Stimulated activated CD4-positive, alpha-beta T cell treated with anti-CD3 and anti-CD28 coated beads, TNF-alpha, amount 100 ng/mL, for 24 hours (primary cell): Measurements from ENCODE around the gene RASSF5.

Source experiments
- DNase-seq, 3 experiments: peaks; one replicate each; pipeline ENCODE4 v3.0.0-alpha.2; 2020; ENCODE audit warnings: low read depth in 3 of 3

RASSF5 gene

DNA sequence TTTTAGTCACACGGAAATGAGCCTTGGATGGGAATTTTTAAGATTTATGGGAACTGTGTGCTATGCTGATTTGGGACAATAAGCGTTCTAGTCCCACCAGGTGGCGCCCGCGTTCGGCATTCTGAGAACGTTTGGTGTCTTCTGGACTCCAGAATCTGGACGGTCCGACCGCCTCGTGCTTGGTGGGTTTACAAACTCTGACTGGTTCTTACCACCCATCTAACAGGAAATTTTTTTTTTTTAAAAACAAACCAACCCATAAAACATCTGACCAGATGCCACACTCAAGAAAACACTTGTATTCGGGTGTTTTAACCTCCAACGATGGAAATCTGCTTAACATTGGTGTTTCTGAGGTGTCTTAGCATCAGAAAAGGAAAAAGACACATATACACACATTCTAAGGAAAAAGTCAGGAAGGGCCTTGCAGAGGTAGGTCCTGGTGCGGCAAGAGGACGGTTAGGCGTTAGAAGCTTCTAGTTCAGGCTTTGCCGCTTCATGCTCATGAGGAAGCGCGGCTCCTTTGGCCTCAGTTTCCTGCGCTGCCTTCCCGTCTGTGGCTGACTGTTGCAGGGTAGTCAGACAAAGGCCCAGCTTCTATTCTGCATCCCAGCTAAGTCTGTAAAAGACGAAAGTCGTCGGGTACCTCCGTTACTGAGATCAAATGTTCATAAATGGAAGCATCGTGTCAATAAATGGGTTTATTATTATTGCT, 127.2 kb downstream of the RASSF5 start:
- DNase-seq, result peak; percentile 42 to 77 (median 63)

DNA sequence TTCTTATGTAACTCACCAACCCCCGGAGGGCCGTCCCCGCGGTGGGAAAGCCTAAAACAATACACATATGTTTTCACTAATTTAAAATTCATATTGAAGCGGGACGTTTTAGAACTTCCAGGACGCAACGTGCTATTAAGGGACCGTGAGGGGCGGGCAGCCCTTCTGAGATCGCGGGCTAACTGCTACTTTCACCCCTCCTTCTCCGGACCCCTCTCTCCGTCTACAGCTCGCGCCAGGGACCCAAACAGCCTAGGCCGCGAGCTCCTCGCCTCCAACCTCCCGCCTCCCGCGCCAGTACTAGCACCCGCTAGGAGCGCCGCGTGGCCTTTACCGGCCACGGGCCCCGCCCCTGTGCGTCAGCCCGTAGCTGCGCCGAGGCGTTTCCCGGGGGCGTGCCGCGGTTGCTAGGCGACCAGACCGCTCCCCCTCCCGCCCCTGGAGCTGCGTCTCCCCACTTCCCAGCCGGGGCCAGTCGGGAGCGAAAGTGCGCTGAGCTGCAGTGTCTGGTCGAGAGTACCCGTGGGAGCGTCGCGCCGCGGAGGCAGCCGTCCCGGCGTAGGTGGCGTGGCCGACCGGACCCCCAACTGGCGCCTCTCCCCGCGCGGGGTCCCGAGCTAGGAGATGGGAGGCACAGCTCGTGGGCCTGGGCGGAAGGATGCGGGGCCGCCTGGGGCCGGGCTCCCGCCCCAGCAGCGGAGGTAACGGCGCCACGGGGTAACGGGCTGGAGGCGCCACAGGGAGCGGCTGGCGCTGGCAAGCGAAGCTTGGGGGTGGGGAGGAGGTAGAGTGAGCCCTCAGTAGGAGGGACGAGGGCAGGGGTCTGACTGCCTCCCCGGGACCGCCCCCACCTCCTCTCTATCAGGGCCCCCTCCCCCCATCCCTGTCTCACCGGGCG, 128.0 kb downstream of the RASSF5 start, which contains the start of gene DYRK3:
DYRK3 (plus strand) TSS at position 457 of the 898 bp plus-strand sequence; CDS start at position 625, 168 bp downstream.
- DNase-seq, result peak; percentile 81 to 93 (median 87)

- DNase-seq, result no peak
Measured at GRCh38 chr1:206635978-206636345, 128.6 kb downstream of the RASSF5 start.

- no peak for DNase-seq
Measured at GRCh38 chr1:206636671-206637070, 129.3 kb downstream of the RASSF5 start.

GRCh38 chr1:206637605-206638004, 130.3 kb downstream of the RASSF5 start:
- no peak for DNase-seq
